Esophagus squamous epithelium (tissue), 5 donors: Measurements from ENCODE around the gene PAX6. TPM values are rescaled to one million over a fixed set of nuclear protein-coding genes. Genes with fewer than 3 reads are reported as not detected.

Experiments used
- DNase-seq: peaks from one replicate; lab custom pipeline; 2025; lab: John Stamatoyannopoulos, UW
- H3K27ac ChIP-seq, 4 donors: fragments of 200-600 bp; sonication (generic); one replicate each; pipeline ENCODE4 v1.5.1; 2016 to 2019; ENCODE audit warnings: mild to moderate bottlenecking in 1 of 4
- H3K27me3 ChIP-seq, 4 donors: fragments of 200-600 bp; sonication (generic); 1 replicate in 3 of 4; 2 replicates in 1 of 4; pipeline versions ENCODE4 v1.5.1 to v1.6.0; 2017 to 2021; ENCODE audit warnings: antibody characterized with exemption in 1 of 4
- H3K36me3 ChIP-seq, 3 donors: fragments of 200-600 bp; sonication (generic); one replicate each; pipeline ENCODE4 v1.5.1; 2016 to 2019
- H3K4me1 ChIP-seq, 3 donors: fragments of 200-600 bp; sonication (generic); one replicate each; pipeline ENCODE4 v1.5.1; 2017 to 2019
- H3K4me3 ChIP-seq, 4 donors: fragments of 200-600 bp; sonication (generic); 1 replicate in 3 of 4; 2 replicates in 1 of 4; pipeline ENCODE4 v1.5.1; 2016 to 2019; ENCODE audit warnings: mild to moderate bottlenecking in 2 of 4, moderate library complexity in 1 of 4
- H3K9me3 ChIP-seq, 3 donors: fragments of 200-600 bp; sonication (generic); one replicate each; pipeline ENCODE4 v1.5.1; 2016 to 2019
- CTCF ChIP-seq, 6 experiments: fragments of 450-650 bp in 4 of 6; fragments of 200-600 bp in 2 of 6; sonication (generic) in 2 of 6; IDR thresholded peaks; one replicate each; pipeline ENCODE4 v1.5.1; 2016 to 2019; ENCODE audit warnings: antibody characterized with exemption in 6 of 6, mild to moderate bottlenecking in 4 of 6, moderate library complexity in 4 of 6
- POLR2A ChIP-seq, 4 donors: fragments of 450-650 bp; IDR thresholded peaks; one replicate each; pipeline ENCODE4 v1.6.1; 2017; ENCODE audit warnings: antibody characterized with exemption in 4 of 4, mild to moderate bottlenecking in 4 of 4, moderate library complexity in 3 of 4
- WGBS, 2 donors: methylation state at CpG; one replicate each; pipeline ENCODE4 v1.1.5; 2018; 5-methylcytosine and 5-hydroxymethylcytosine counted together
- intact Hi-C: fragments of 100-400 bp; cut with DNase I; formaldehyde crosslinking; loops from one replicate; pipeline ENCODE4 v1.15.0; 2022
- total RNA-seq, 4 donors: library from RNA; depleted of rRNA; stranded (reverse); fragments of >200 nt; gene quantifications; one replicate each; pipeline ENCODE4 v1.1.0, GENCODE V29; 2016
- donor health status: DM: yes; HTN: yes; CAD: no.

The PAX6 gene
- under 1 TPM in 1 of 4 donors, not detected in 3; 0.38 TPM for total RNA-seq

- H3K4me1 ChIP-seq = peaks cover 47 to 74% (median 57%) of the 10 kb centered on the region in 3 donors
These were observed at the start of gene PAX6 for GRCh38 chr11:31810779-31811647. PAX6 (minus strand) TSS chr11:31811322; CDS start chr11:31806411, 4,911 bp downstream.

GRCh38 chr11:31860391-31860790 lies 49.3 kb upstream of the PAX6 start:
- no peak for DNase-seq
- H3K9me3 ChIP-seq = no peaks in the 10 kb centered on the region
- no peak overlapping the region for H3K27ac ChIP-seq
- TF ChIP-seq CTCF (IDR thresholded peaks at IDR 0.05) (no peak), POLR2A (IDR thresholded peaks at IDR 0.05) (no peak)
- peaks cover 0 to 42% (median 0%) of the 10 kb centered on the region in 4 donors for H3K27me3 ChIP-seq
- H3K36me3 ChIP-seq = no peaks in the 10 kb centered on the region
- intact Hi-C loops = no loop called here
- H3K4me3 ChIP-seq = no peak overlapping the region
- H3K4me1 ChIP-seq = no peaks in the 10 kb centered on the region

More at GRCh38 chr11:31810779-31811647, at the start of gene PAX6:
- intact Hi-C loops = no loop called here
- peak within 1 kb of the TSS; percentile 18 to 66 (median 34) for H3K4me3 ChIP-seq
- 4 to 5% methylated on average over 30 to 36 of the region's 49 CpGs for WGBS, 2 donors
- DNase-seq = no peak
- no peak within 1 kb of the TSS for H3K27ac ChIP-seq
- H3K27me3 ChIP-seq = peaks cover 58 to 100% (median 81%) of the 10 kb centered on the region in 4 donors
- TF ChIP-seq CTCF (IDR thresholded peaks at IDR 0.05) (no peak), POLR2A (IDR thresholded peaks at IDR 0.05) (no peak)
- no peaks in the 10 kb centered on the region for H3K9me3 ChIP-seq
- no peaks in the 10 kb centered on the region for H3K36me3 ChIP-seq

GRCh38 chr11:31856248-31856647 lies 45.1 kb upstream of the PAX6 start:
- H3K36me3 ChIP-seq = no peaks in the 10 kb centered on the region
- peaks cover 0 to 33% (median 0%) of the 10 kb centered on the region in 4 donors for H3K27me3 ChIP-seq
- H3K27ac ChIP-seq = no peak overlapping the region
- no peaks in the 10 kb centered on the region for H3K9me3 ChIP-seq
- no peak for DNase-seq
- intact Hi-C loops = loop anchor here (10.0 kb wide), 1 partner anchor 789 kb away; no protein-coding TSS in a partner anchor
- no peak for TF ChIP-seq POLR2A (IDR thresholded peaks at IDR 0.05)
- TF ChIP-seq CTCF (IDR thresholded peaks at IDR 0.05) = no peak
- H3K4me1 ChIP-seq = no peaks in the 10 kb centered on the region
- no peak overlapping the region for H3K4me3 ChIP-seq

GRCh38 chr11:31855466-31855865 lies 44.3 kb upstream of the PAX6 start:
- H3K4me1 ChIP-seq = no peaks in the 10 kb centered on the region
- H3K36me3 ChIP-seq = no peaks in the 10 kb centered on the region
- TF ChIP-seq CTCF (IDR thresholded peaks at IDR 0.05) (no peak), POLR2A (IDR thresholded peaks at IDR 0.05) (no peak)
- no peak for DNase-seq
- H3K9me3 ChIP-seq = no peaks in the 10 kb centered on the region
- peaks cover 0 to 26% (median 0%) of the 10 kb centered on the region in 4 donors for H3K27me3 ChIP-seq
- H3K27ac ChIP-seq = no peak overlapping the region
- intact Hi-C loops = loop anchor here (10.0 kb wide), 1 partner anchor 789 kb away; no protein-coding TSS in a partner anchor
- 73 to 91% methylated on average over 1 of the region's 1 CpG for WGBS, 2 donors
- no peak overlapping the region for H3K4me3 ChIP-seq

GRCh38 chr11:31850365-31850764 lies 39.2 kb upstream of the PAX6 start:
- no peak overlapping the region for H3K4me3 ChIP-seq
- no peaks in the 10 kb centered on the region for H3K9me3 ChIP-seq
- no peak overlapping the region for H3K27ac ChIP-seq
- H3K4me1 ChIP-seq = no peaks in the 10 kb centered on the region
- no peak for DNase-seq
- intact Hi-C loops = loop anchor here (10.0 kb wide), 1 partner anchor 794 kb away; no protein-coding TSS in a partner anchor
- H3K36me3 ChIP-seq = no peaks in the 10 kb centered on the region
- H3K27me3 ChIP-seq = peaks cover 0 to 16% (median 0%) of the 10 kb centered on the region in 4 donors
- no peak for TF ChIP-seq POLR2A (IDR thresholded peaks at IDR 0.05)
- no peak for TF ChIP-seq CTCF (IDR thresholded peaks at IDR 0.05)
- WGBS, 2 donors = 78 to 83% methylated on average over 4 of the region's 4 CpGs
